LNCAP (cell line): ENCODE data around the gene IL17REL.

Experiments used
- CTCF ChIP-seq: fragments of 450-650 bp; IDR thresholded peaks from 2 replicates; pipeline ENCODE4 v1.5.1; 2017; ENCODE audit warnings: mild to moderate bottlenecking

The IL17REL gene

GRCh38 chr22:49968313-49968830 lies 44.2 kb downstream of the IL17REL start:
- TF ChIP-seq CTCF = no peak

GRCh38 chr22:49967706-49968208 lies 44.8 kb downstream of the IL17REL start:
- TF ChIP-seq CTCF = no peak

- no peak for TF ChIP-seq CTCF
These were observed 45.5 kb downstream of the IL17REL start for GRCh38 chr22:49966774-49967705.

- TF ChIP-seq CTCF = no peak
These were observed 46.4 kb downstream of the IL17REL start for GRCh38 chr22:49966041-49966773.

GRCh38 chr22:49965091-49966040 lies 47.2 kb downstream of the IL17REL start:
- TF ChIP-seq CTCF = no peak

GRCh38 chr22:49964136-49965090 lies 48.2 kb downstream of the IL17REL start:
- TF ChIP-seq CTCF = no peak
